Smooth muscle cell of trachea (primary cell): ENCODE measurements around the gene ATG9A. TPM values are rescaled to one million over a fixed set of nuclear protein-coding genes. Genes with fewer than 3 reads are reported as not detected.

Experiments used
- total RNA-seq: library from RNA; depleted of rRNA; stranded (reverse); fragments of >200 nt; gene quantifications from 2 replicates; pipeline ENCODE4 v1.2.1, GENCODE V29; 2014

Gene ATG9A
- 34.9 and 49.1 TPM in 2 replicates for total RNA-seq

GRCh38 chr2:219229305-219230058 lies at the start of gene ATG9A, which contains the start of gene ANKZF1:
ATG9A (minus strand) TSS chr2:219229636; CDS start chr2:219228024, 1,612 bp downstream.
ANKZF1 (plus strand) TSS chr2:219229806; CDS start chr2:219230258, 452 bp downstream.

GRCh38 chr2:219253753-219254589 lies 24.5 kb upstream of the ATG9A start, which contains the start of gene TUBA4A:
TUBA4A (minus strand) TSS chr2:219253918; CDS start chr2:219253858, 60 bp downstream.

GRCh38 chr2:219252900-219253752 lies 23.7 kb upstream of the ATG9A start, which contains the start of gene TUBA4B:
TUBA4B (plus strand) TSS chr2:219253243; CDS start chr2:219253408, 165 bp downstream.

GRCh38 chr2:219245148-219245898 lies 15.9 kb upstream of the ATG9A start, which contains the start of the genes GLB1L and STK16:
GLB1L (minus strand) TSS chr2:219245444; CDS start chr2:219243573, 1,871 bp downstream.
STK16 (plus strand) TSS chr2:219245479; CDS start chr2:219246000, 521 bp downstream.

GRCh38 chr2:219218732-219219701 lies 10.4 kb downstream of the ATG9A start, which contains the start of gene ABCB6:
ABCB6 (minus strand) TSS chr2:219218958; CDS start chr2:219218673, 285 bp downstream.

GRCh38 chr2:219206328-219207133 lies 22.9 kb downstream of the ATG9A start, which contains the start of gene ZFAND2B:
ZFAND2B (plus strand) TSS chr2:219206782; CDS start chr2:219206988, 206 bp downstream.

GRCh38 chr2:219177552-219178376 lies 51.7 kb downstream of the ATG9A start, which contains the start of gene RETREG2:
RETREG2 (plus strand) TSS chr2:219178275; CDS start chr2:219178353, 78 bp downstream.

GRCh38 chr2:219176818-219177551 lies 52.5 kb downstream of the ATG9A start, which contains the start of gene CNPPD1:
CNPPD1 (minus strand) TSS chr2:219176925; CDS start chr2:219176828, 97 bp downstream.

GRCh38 chr2:219169930-219170654 lies 59.3 kb downstream of the ATG9A start, which contains the start of gene SLC23A3:
SLC23A3 (minus strand) TSS chr2:219170029; CDS start chr2:219169984, 45 bp downstream.

Other genes with a start within 250 kb of the ATG9A start
- under 0.01 TPM in 1 of 2 replicates, not detected in the other for gene FEV, start 244.5 kb downstream of the ATG9A start, total RNA-seq
- gene CRYBA2, start 236.2 kb downstream of the ATG9A start, total RNA-seq: not detected in 2 replicates
- gene CFAP65, start 188.1 kb downstream of the ATG9A start, total RNA-seq: under 0.01 TPM in 1 of 2 replicates, not detected in the other
- gene IHH, start 168.7 kb downstream of the ATG9A start, total RNA-seq: under 0.01 TPM in 1 of 2 replicates, not detected in the other
- 21.1 and 28.3 TPM in 2 replicates for gene NHEJ1, start 68.8 kb downstream of the ATG9A start, total RNA-seq
- gene SLC23A3, start 59.6 kb downstream of the ATG9A start, total RNA-seq: 1.2 and 2.0 TPM in 2 replicates
- gene CNPPD1, start 52.7 kb downstream of the ATG9A start, total RNA-seq: 22.5 and 35.6 TPM in 2 replicates
- 82.5 and 128 TPM in 2 replicates for gene RETREG2, start 51.4 kb downstream of the ATG9A start, total RNA-seq
- gene ZFAND2B, start 22.9 kb downstream of the ATG9A start, total RNA-seq: 24.5 and 25.9 TPM in 2 replicates
- 35.3 and 57.1 TPM in 2 replicates for gene ABCB6, start 10.7 kb downstream of the ATG9A start, total RNA-seq
- gene ANKZF1, start 170 bp upstream of the ATG9A start, total RNA-seq: 25.3 and 30.3 TPM in 2 replicates
- 27.6 and 33.6 TPM in 2 replicates for gene GLB1L, start 15.8 kb upstream of the ATG9A start, total RNA-seq
- 33.9 and 51.2 TPM in 2 replicates for gene STK16, start 15.8 kb upstream of the ATG9A start, total RNA-seq
- 0.17 TPM in 1 of 2 replicates, not detected in the other for gene TUBA4B, start 23.6 kb upstream of the ATG9A start, total RNA-seq
- 50.2 and 55.1 TPM in 2 replicates for gene TUBA4A, start 24.3 kb upstream of the ATG9A start, total RNA-seq
- 49.0 and 136 TPM in 2 replicates for gene DNAJB2, start 49.7 kb upstream of the ATG9A start, total RNA-seq
- 3.6 and 23.8 TPM in 2 replicates for gene PTPRN, start 79.8 kb upstream of the ATG9A start, total RNA-seq
- gene RESP18, start 103.1 kb upstream of the ATG9A start, total RNA-seq: not detected in 2 replicates
- 90.3 and 157 TPM in 2 replicates for gene DNPEP, start 158.3 kb upstream of the ATG9A start, total RNA-seq
- 1.6 and 6.3 TPM in 2 replicates for gene DES, start 188.7 kb upstream of the ATG9A start, total RNA-seq
- gene SPEG, start 205.2 kb upstream of the ATG9A start, total RNA-seq: 11.3 and 21.7 TPM in 2 replicates